Esophagus squamous epithelium (tissue), 5 donors: Measurements from ENCODE around the gene SHLD1. TPM values are rescaled to one million over a fixed set of nuclear protein-coding genes. Genes with fewer than 3 reads are reported as not detected.

Experiments
- DNase-seq: peaks from one replicate; lab custom pipeline; 2025; lab: John Stamatoyannopoulos, UW
- H3K27ac ChIP-seq, 4 donors: fragments of 200-600 bp; sonication (generic); one replicate each; pipeline ENCODE4 v1.5.1; 2016 to 2019; ENCODE audit warnings: mild to moderate bottlenecking in 1 of 4
- H3K27me3 ChIP-seq, 4 donors: fragments of 200-600 bp; sonication (generic); 1 replicate in 3 of 4; 2 replicates in 1 of 4; pipeline versions ENCODE4 v1.5.1 to v1.6.0; 2017 to 2021; ENCODE audit warnings: antibody characterized with exemption in 1 of 4
- H3K36me3 ChIP-seq, 3 donors: fragments of 200-600 bp; sonication (generic); one replicate each; pipeline ENCODE4 v1.5.1; 2016 to 2019
- H3K4me1 ChIP-seq, 3 donors: fragments of 200-600 bp; sonication (generic); one replicate each; pipeline ENCODE4 v1.5.1; 2017 to 2019
- H3K4me3 ChIP-seq, 4 donors: fragments of 200-600 bp; sonication (generic); 1 replicate in 3 of 4; 2 replicates in 1 of 4; pipeline ENCODE4 v1.5.1; 2016 to 2019; ENCODE audit warnings: mild to moderate bottlenecking in 2 of 4, moderate library complexity in 1 of 4
- H3K9me3 ChIP-seq, 3 donors: fragments of 200-600 bp; sonication (generic); one replicate each; pipeline ENCODE4 v1.5.1; 2016 to 2019
- POLR2A ChIP-seq, 4 donors: fragments of 450-650 bp; IDR thresholded peaks; one replicate each; pipeline ENCODE4 v1.6.1; 2017; ENCODE audit warnings: antibody characterized with exemption in 4 of 4, mild to moderate bottlenecking in 4 of 4, moderate library complexity in 3 of 4
- WGBS, 2 donors: methylation state at CpG; one replicate each; pipeline ENCODE4 v1.1.5; 2018; 5-methylcytosine and 5-hydroxymethylcytosine counted together
- intact Hi-C: fragments of 100-400 bp; cut with DNase I; formaldehyde crosslinking; loops from one replicate; pipeline ENCODE4 v1.15.0; 2022
- total RNA-seq, 4 donors: library from RNA; depleted of rRNA; stranded (reverse); fragments of >200 nt; gene quantifications; one replicate each; pipeline ENCODE4 v1.1.0, GENCODE V29; 2016
- TF ChIP-seq, protein P1 (sequence below), 6 experiments: fragments of 450-650 bp in 4 of 6; fragments of 200-600 bp in 2 of 6; sonication (generic) in 2 of 6; IDR thresholded peaks; one replicate each; pipeline ENCODE4 v1.5.1; 2016 to 2019; ENCODE audit warnings: antibody characterized with exemption in 6 of 6, mild to moderate bottlenecking in 4 of 6, moderate library complexity in 4 of 6
- donor health status: DM: yes; HTN: yes; CAD: no.

SHLD1 gene
- total RNA-seq, 4 donors from 2014 or later: 1.2 to 3.6 (median 2.0) TPM

DNA sequence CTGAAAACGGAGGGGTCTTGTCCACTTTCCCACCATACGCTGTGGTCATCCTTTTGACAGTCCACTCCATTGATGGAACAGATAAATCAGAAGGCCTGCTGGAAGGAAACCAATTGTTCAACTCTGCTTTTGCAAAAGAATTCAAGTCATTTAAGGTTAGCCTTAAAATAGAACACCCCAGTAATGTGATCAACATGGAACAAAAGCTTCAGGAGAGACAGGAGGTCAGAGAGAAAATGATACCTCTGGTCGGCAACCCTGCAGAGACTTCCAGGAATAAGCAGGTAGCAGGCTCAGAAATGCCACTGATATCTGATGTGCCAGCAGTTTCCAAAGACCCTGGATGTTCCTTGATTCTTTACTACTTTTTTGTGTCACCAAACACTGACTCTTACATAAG lies 39.6 kb upstream of the SHLD1 start:
- H3K4me1 ChIP-seq: no peaks in the 10 kb centered on the region
- no peak overlapping the region for H3K4me3 ChIP-seq
- intact Hi-C loops: no loop called here
- no peaks in the 10 kb centered on the region for H3K36me3 ChIP-seq
- DNase-seq: no peak
- no peaks in the 10 kb centered on the region for H3K27me3 ChIP-seq
- TF ChIP-seq, protein P1, sequence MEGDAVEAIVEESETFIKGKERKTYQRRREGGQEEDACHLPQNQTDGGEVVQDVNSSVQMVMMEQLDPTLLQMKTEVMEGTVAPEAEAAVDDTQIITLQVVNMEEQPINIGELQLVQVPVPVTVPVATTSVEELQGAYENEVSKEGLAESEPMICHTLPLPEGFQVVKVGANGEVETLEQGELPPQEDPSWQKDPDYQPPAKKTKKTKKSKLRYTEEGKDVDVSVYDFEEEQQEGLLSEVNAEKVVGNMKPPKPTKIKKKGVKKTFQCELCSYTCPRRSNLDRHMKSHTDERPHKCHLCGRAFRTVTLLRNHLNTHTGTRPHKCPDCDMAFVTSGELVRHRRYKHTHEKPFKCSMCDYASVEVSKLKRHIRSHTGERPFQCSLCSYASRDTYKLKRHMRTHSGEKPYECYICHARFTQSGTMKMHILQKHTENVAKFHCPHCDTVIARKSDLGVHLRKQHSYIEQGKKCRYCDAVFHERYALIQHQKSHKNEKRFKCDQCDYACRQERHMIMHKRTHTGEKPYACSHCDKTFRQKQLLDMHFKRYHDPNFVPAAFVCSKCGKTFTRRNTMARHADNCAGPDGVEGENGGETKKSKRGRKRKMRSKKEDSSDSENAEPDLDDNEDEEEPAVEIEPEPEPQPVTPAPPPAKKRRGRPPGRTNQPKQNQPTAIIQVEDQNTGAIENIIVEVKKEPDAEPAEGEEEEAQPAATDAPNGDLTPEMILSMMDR (IDR thresholded peaks at IDR 0.05): no peak
- peaks cover 0 to 3% (median 0%) of the 10 kb centered on the region in 3 donors for H3K9me3 ChIP-seq
- 34 to 72% methylated on average over 3 of the region's 3 CpGs for WGBS, 2 donors
- no peak overlapping the region for H3K27ac ChIP-seq

GRCh38 chr20:5714261-5715041 lies 35.8 kb upstream of the SHLD1 start:
- DNase-seq: no peak
- intact Hi-C loops: no loop called here
- H3K27ac ChIP-seq: peak overlapping the region in 2 of 4 donors; percentile 16 to 34

GRCh38 chr20:5715071-5715841 lies 34.9 kb upstream of the SHLD1 start:
- no peak for DNase-seq
- Histone ChIP-seq H3K36me3 (no peaks in the 10 kb centered on the region), H3K4me3 (no peak overlapping the region), H3K4me1 (peaks cover 0 to 5% (median 5%) of the 10 kb centered on the region in 3 donors), H3K27me3 (no peaks in the 10 kb centered on the region), H3K9me3 (peaks cover 0 to 3% (median 0%) of the 10 kb centered on the region in 3 donors), H3K27ac (peak overlapping the region in 2 of 4 donors; percentile 16 to 34)
- TF ChIP-seq, protein P1 (IDR thresholded peaks at IDR 0.05): no peak
- TF ChIP-seq POLR2A (IDR thresholded peaks at IDR 0.05): no peak
- 81 to 84% methylated on average over 5 of the region's 5 CpGs for WGBS, 2 donors
- intact Hi-C loops: no loop called here

More at GRCh38 chr20:5714261-5715041, 35.8 kb upstream of the SHLD1 start:
- no peak overlapping the region for H3K4me3 ChIP-seq
- no peaks in the 10 kb centered on the region for H3K36me3 ChIP-seq
- peaks cover 0 to 3% (median 0%) of the 10 kb centered on the region in 3 donors for H3K9me3 ChIP-seq
- TF ChIP-seq POLR2A (IDR thresholded peaks at IDR 0.05): no peak
- TF ChIP-seq, protein P1 (IDR thresholded peaks at IDR 0.05): no peak
- WGBS, 2 donors: 56 to 58% methylated on average over 4 of the region's 4 CpGs
- no peaks in the 10 kb centered on the region for H3K27me3 ChIP-seq
- H3K4me1 ChIP-seq: peaks cover 0 to 5% (median 5%) of the 10 kb centered on the region in 3 donors

DNA sequence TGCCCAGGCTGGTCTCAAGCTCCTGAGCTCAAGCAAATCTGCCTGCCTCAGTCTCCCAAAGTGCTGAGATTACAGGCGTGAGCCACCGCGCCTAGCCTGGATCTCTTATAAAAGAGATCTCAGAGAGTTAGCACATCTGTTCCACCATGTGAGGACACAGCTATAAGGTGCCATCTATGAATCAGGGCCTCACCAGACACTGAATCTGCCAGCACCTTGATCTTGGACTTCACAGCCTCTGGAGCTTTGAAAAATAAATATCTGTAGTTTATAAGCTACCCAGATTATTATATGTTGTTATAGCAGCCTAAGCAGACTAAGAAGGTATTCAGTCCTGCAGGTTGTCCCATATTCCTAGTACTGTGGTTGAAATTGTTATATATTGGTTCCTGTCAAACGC lies 33.2 kb upstream of the SHLD1 start:
- peaks cover 0 to 5% (median 5%) of the 10 kb centered on the region in 3 donors for H3K4me1 ChIP-seq
- no peak overlapping the region for H3K4me3 ChIP-seq
- DNase-seq: no peak
- no peaks in the 10 kb centered on the region for H3K27me3 ChIP-seq
- H3K36me3 ChIP-seq: no peaks in the 10 kb centered on the region
- no peak overlapping the region for H3K27ac ChIP-seq
- TF ChIP-seq POLR2A (IDR thresholded peaks at IDR 0.05): no peak
- TF ChIP-seq, protein P1 (IDR thresholded peaks at IDR 0.05): no peak
- H3K9me3 ChIP-seq: peaks cover 0 to 3% (median 0%) of the 10 kb centered on the region in 3 donors
- intact Hi-C loops: no loop called here
- WGBS, 2 donors: 75 to 85% methylated on average over 1 to 4 of the region's 4 CpGs
